ENCODE results near the gene OSBPL3. TPM values are rescaled to one million over a fixed set of nuclear protein-coding genes. Genes with fewer than 3 reads are reported as not detected.

OSBPL3 gene
- total and polyA plus RNA-seq, 11 donors = 1.5 to 14.3 (median 4.9) TPM

DNA sequence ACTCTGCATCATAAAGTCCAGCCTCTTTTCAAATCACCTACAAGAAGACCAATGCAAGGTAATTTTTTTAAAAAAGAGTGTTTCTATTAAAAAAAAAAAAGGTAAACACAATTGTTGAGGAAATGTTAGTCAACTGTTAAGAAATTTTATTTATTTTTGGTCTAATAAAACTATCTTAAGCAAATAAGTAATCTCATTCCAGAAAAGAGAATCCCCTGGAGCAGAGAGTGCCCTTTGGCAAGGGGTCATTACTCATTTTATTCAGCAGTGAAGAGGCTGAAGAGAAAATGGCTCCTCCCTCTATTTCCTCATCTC lies 159.3 kb downstream of the OSBPL3 start:
- Histone ChIP-seq H3K4me1 (peaks cover 0 to 27% (median 11%) of the 10 kb centered on the region in 12 donors), H3K36me3 (peaks cover 0 to 19% (median 0%) of the 10 kb centered on the region in 9 donors), H3K27ac (peak overlapping the region in 3 of 12 donors; percentile 5 to 74 (median 28)), H3K27me3 (no peaks in the 10 kb centered on the region), H3K4me3 (no peak overlapping the region), H3K9me3 (no peaks in the 10 kb centered on the region)
- intact Hi-C loops (cut with DNase I) = loop anchor here (1.0 to 5.0 kb wide), 5 partner anchors 160 to 274 kb away; partner anchors contain the start of gene OSBPL3 (in 10 of the 10)
- TF ChIP-seq, protein P1, sequence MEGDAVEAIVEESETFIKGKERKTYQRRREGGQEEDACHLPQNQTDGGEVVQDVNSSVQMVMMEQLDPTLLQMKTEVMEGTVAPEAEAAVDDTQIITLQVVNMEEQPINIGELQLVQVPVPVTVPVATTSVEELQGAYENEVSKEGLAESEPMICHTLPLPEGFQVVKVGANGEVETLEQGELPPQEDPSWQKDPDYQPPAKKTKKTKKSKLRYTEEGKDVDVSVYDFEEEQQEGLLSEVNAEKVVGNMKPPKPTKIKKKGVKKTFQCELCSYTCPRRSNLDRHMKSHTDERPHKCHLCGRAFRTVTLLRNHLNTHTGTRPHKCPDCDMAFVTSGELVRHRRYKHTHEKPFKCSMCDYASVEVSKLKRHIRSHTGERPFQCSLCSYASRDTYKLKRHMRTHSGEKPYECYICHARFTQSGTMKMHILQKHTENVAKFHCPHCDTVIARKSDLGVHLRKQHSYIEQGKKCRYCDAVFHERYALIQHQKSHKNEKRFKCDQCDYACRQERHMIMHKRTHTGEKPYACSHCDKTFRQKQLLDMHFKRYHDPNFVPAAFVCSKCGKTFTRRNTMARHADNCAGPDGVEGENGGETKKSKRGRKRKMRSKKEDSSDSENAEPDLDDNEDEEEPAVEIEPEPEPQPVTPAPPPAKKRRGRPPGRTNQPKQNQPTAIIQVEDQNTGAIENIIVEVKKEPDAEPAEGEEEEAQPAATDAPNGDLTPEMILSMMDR (IDR thresholded peaks at IDR 0.05) = no peak
- no peak for TF ChIP-seq POLR2A (IDR thresholded peaks at IDR 0.05)
- peak in 1 of 4 donors; percentile 70 for ATAC-seq
- DNase-seq = no peak

DNA sequence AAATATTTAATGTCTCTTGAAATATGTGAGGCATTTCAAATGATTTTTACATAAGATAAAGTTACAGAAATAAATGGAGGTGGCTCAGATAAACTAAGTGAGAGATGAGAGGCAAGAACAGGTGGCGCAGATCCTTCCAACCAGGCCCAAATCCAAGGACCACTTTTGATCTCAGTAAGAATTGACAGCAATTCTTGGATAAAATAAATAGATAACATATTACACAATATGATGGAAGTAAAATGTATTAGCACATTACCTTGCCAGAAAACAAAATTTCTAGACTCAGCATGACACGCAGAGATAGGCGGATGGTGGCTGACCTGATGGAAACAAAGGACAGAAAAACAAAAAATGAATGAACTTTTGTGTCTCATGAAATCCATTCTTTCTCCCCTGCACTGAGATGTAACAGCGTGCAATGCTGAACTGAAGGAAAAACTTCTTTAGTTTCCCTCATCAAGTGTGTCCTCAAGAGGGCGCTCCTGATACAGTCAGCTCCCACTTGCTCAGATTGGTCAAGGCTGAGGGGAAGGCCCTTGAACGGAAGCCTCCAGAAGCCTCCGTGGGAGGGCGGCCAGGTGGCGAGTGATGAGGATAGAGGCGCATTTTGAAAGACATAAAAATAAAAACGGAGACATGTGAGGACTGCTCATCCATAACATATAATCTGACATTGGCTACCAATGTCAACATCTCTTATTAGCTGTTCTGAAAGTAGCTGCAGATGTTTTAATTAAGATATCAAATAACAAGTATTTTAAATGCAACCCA lies 159.9 kb downstream of the OSBPL3 start:
- WGBS, 4 donors = 14 to 19% (median 16%) methylated on average over 11 of the region's 11 CpGs
- H3K27ac ChIP-seq = peak overlapping the region in 1 of 12 donors; percentile 74
- H3K9me3 ChIP-seq = no peaks in the 10 kb centered on the region
- H3K36me3 ChIP-seq = peaks cover 0 to 25% (median 0%) of the 10 kb centered on the region in 9 donors
- no peaks in the 10 kb centered on the region for H3K27me3 ChIP-seq
- DNase-seq (peak; percentile 73 to 88 (median 84)), ATAC-seq (peak; percentile 75 to 93 (median 91))
- H3K4me3 ChIP-seq = no peak overlapping the region
- intact Hi-C loops (cut with DNase I) = loop anchor here (1.0 to 5.0 kb wide), 6 partner anchors 161 to 275 kb away; partner anchors contain the start of gene OSBPL3 (in 10 of the 10)
- TF ChIP-seq, protein P1 (IDR thresholded peaks at IDR 0.05) = peak; percentile 78 to 95 (median 87)
- TF ChIP-seq POLR2A (IDR thresholded peaks at IDR 0.05) = no peak
- H3K4me1 ChIP-seq = peaks cover 0 to 22% (median 7%) of the 10 kb centered on the region in 12 donors

DNA sequence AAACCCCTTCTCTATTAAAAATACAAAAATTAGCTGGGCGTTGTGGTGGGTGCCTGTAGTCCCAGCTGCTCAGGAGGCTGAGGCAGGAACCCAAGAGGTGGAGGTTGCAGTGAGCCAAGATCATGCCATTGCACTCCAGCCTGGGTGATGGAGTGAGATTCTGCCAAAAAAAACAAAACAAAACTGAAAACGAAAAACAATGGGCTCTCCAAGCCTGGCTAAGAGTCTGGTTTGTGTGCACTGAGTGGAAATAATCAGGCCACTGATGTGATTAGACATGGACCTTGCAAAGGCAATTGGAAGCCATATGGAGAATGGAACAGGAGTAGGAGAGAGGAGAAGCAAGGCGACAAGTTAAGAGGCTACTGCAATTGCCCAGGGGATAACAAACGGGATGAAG lies 162.6 kb downstream of the OSBPL3 start:
- DNase-seq = no peak
- ATAC-seq = no peak
- TF ChIP-seq, protein P1 (IDR thresholded peaks at IDR 0.05) = no peak
- TF ChIP-seq POLR2A (IDR thresholded peaks at IDR 0.05) = no peak
- Histone ChIP-seq H3K27ac (no peak overlapping the region), H3K9me3 (no peaks in the 10 kb centered on the region), H3K4me1 (peaks cover 0 to 22% (median 5%) of the 10 kb centered on the region in 12 donors), H3K4me3 (no peak overlapping the region), H3K36me3 (peaks cover 0 to 48% (median 4%) of the 10 kb centered on the region in 9 donors), H3K27me3 (no peaks in the 10 kb centered on the region)
- 70 to 87% (median 81%) methylated on average over 4 of the region's 4 CpGs for WGBS, 4 donors
- intact Hi-C loops (cut with DNase I) = loop anchor here in 1 of 10 donors (5.0 kb wide), 1 partner anchor 275 kb away; no protein-coding TSS in a partner anchor

DNA sequence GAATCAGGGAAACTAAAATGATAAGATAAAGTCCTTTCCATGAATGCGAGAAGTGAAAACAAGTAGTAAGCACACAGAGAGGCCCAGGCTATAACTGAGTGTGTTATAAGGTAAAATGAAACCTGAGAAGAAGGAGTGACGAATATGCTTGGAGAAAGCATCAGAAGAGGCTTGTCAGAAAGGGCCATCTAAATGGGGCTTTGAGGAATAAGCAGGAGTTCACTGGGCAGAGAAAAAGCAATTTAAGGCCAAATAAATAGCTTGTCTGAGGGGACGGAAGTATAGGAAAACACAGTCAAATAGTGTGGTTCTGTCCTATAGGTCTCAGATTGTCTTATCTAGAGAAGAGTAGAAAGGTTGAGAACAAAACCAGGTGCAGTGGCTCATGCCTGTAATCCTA lies 163.1 kb downstream of the OSBPL3 start:
- WGBS, 4 donors = 91 to 99% (median 96%) methylated on average over 3 of the region's 3 CpGs
- Histone ChIP-seq H3K27me3 (no peaks in the 10 kb centered on the region), H3K4me1 (peaks cover 0 to 20% (median 5%) of the 10 kb centered on the region in 12 donors), H3K4me3 (no peak overlapping the region), H3K27ac (no peak overlapping the region), H3K9me3 (no peaks in the 10 kb centered on the region), H3K36me3 (peaks cover 0 to 48% (median 4%) of the 10 kb centered on the region in 9 donors)
- no peak for ATAC-seq
- no peak for DNase-seq
- no peak for TF ChIP-seq POLR2A (IDR thresholded peaks at IDR 0.05)
- TF ChIP-seq, protein P1 (IDR thresholded peaks at IDR 0.05) = no peak
- intact Hi-C loops (cut with DNase I) = loop anchor here in 1 of 10 donors (5.0 kb wide), 1 partner anchor 275 kb away; no protein-coding TSS in a partner anchor

Measured in heart left ventricle (tissue), 16 donors.